GM04503 (cell line): Measurements from ENCODE around the gene LINS1.

Source experiments
- DNase-seq: peaks from one replicate; pipeline ENCODE4 v3.0.0-alpha.2; 2012; ENCODE audit warnings: low read depth

LINS1 gene, protein sequence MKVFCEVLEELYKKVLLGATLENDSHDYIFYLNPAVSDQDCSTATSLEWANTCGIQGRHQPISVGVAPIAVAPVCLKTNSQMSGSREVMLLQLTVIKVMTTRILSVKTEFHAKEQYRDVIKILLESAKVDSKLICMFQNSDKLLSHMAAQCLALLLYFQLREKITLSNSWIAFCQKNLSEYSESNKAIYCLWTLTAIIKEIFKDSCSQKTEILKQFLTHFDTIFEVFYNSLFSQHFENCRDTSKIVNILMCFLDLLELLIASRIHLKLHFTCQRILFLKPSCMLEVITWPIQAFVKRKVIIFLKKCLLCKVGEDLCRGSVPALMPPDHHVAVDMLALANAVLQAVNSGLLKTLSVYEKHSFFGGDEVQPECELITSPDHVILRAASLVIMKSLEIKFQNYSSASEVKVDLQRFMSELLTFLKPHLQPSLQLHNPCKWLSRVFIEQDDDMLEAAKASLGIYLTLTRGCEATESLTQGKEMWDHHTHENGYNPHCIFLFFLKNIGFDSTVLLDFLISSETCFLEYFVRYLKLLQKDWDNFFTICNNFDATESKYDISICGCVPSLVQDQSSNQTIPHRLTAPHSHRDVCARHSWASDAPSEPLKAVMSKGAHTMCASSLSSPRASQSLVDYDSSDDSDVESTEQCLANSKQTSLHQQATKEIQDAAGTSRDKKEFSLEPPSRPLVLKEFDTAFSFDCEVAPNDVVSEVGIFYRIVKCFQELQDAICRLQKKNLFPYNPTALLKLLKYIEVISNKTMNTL

DNA sequence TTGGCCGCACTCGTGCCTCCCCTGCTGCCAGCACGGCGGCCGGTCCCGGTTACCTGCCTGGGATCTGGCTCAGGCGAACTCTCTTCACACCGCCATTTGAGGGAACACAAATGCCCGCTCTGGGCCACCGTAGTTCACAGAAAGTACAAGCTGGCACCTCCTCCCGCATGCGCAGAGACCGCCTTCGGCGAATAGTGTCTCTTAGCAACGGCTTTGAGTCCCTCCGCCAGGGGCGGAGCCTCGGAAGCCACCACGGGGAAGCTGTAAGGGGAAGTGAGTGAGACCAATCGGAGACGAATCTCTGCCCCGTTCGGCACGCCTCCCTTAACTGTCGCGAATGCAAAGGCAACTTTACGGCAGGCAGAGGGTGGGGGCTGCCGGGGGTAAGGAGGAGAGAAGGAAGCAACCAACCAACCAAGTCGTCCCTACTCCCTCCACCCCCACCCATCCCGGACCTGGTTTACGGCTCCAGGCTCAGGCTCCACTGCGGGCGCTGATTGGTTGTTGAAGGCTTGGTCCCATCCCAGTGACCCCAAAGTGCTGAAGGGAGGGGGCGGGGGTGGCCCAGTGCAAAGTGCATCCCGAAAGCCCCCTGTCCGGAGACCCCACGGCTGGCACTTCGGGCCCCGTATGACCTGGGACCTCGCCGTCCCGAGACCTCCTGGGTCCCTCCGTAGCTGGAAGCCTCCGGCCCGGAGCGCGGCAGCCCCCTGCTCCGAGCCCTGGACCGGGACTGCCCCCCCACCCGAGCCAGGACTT lies at the start of gene LINS1, which contains the start of gene ASB7:
TSS of gene LINS1 (minus strand) at position 121 of the 759 bp plus-strand sequence. CDS start 21,342 bp downstream, outside the sequence.
TSS of gene ASB7 (plus strand) at position 526 of the 759 bp plus-strand sequence. CDS start 9,628 bp downstream, outside the sequence.
- peak; percentile 100 for DNase-seq

DNA sequence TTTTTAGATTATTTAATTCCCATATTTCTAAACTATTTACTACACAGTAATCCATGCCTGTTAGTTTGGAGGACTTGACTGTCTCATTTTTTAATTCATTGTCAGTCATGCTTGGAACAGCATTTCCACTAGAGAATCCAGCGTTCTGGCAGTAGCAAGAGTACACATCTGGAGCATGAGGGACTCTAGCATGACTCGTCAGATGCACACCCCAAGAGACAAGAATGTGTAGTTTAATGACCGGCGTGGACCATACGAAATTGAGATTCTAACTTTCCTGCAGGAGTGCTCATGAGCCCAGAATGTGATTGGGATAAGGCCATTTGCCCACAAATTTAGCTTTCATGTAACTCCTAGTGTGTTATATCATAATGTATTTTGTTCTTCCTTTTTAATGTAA lies 49.3 kb upstream of the LINS1 start:
- peak; percentile 25 for DNase-seq

DNA sequence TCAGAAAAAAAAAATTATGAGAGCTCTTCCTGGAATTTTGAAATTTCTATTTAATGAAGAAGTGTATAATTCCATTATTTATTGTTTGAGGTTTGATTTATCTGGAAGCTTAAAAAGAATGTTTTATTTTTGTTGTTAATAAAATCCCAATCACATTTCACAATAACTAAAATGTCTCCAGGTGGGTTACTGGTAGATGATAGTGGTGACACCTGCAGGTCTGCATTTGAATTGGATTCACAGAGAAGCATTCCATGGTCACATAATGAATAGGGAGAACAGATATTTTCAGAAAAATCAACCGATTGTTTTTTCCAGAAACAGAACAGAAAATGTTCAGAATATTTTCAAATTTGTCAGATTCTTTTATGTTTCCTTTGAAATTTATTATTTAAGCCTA lies 48.7 kb upstream of the LINS1 start:
- DNase-seq, result no peak

DNA sequence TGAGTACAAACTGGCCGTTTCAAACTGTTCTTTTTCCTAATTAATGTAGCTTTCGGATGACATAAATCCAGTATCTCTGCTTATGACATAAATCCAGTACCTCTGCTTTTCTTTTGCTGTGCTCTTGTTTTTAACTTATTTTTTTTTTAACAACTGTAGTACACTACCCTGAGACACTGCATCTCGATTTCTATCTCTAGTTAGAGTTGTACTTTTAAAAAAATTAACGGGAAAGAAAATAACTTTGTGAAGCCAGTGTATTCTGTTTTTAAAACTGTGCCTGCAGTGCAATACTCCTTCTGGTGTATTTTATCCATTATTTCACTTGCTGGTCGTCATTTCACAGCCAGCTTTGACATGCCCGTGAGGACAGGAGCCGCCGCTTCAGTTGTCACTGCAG lies 47.0 kb upstream of the LINS1 start:
- no peak for DNase-seq

DNA sequence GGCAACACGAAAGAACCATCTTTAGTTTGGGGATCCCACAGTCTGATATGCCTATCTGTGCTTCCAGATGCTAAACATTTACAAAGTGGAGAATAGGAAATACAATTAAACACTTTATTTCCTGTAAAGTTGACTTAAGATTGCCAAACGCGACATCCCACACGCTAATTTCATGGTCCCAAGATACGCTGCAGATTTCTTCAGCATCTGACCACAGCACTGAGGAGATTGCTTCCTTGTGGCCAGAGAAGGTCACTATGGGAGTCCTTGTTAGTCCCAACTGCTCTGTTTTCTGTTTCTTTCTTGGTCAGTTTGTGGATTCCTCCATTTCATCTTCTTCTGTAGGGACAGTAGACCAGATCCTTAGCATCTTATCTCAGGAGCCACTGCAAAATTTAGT lies 43.7 kb upstream of the LINS1 start:
- no peak for DNase-seq

DNA sequence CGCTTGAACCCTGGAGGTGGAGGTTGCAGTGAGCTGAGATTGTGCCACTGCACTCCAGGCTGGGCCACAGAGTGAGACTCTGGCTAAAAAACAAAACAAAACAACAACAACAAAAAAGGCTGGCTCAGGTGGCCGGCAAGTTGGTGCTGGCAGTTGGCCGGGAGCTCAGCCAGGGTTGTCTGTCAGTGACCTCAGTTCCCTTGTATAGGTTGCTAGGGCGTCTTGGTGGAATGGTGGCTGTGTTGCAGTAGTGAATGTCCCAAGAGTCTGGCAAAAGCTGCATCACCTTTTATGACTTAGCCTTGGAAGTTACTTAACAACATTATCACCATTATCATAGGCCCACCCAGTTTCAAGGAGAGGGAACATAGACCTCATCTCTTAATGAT lies 41.0 kb upstream of the LINS1 start:
- no peak for DNase-seq

DNA sequence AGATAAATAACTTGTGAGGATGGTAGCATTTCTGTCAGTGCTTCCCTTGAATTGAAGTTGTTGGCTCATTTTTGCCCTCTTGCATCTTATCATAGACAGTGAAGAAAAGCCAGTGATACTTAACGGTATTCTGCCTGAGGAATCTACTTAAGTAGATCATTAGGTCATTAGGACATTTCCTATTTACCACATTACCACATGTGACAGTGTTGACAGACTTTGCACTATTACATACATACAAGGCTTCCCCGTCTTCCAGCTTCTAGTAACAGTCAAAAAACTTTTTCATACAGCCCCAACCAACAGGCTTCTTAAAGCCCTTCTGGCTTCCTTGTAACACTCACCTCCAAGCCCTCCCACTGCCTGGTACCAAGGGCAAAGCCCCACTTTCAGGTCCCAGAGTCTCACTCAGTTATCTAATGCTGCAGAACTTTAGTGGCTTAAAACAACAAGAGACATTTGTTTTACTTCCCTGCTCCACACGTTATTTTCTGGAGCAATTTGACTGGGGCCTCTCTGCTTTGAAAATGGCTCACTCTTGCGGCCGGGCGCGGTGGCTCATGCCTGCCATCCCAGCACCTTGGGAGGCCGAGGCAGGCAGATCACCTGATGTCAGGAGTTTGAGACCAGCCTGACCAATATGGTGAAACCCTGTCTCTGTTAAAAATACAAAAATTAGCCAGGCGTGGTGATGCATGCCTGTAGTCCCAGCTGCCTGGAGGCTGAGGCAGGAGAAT lies 40.4 kb upstream of the LINS1 start:
- no peak for DNase-seq

DNA sequence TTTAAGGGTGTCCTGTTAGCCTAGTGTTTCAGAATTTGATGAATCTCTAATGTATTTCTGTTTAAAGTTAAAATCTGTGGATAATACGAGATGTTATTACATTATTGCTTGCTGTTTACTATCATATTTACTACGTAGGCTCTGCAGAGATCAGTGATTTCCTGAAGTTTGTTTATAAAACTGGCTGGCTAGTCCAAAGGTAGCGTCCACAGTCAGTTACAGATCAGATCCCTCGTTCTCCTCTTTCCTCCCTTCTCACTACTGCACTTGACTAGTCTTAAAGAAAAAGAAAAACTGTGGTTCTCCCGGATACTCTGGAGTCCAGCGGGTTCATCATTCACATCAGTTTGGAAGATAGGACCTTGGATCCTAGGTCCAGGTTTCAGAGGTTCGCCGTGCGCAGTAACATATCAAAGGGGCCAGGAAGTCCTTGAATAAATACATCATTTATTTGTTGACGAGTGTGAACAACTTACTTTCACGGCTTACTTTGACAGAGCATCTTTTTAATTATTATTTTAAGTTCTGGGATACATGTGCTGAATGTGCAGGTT lies 36.3 kb upstream of the LINS1 start:
- DNase-seq, result no peak

DNA sequence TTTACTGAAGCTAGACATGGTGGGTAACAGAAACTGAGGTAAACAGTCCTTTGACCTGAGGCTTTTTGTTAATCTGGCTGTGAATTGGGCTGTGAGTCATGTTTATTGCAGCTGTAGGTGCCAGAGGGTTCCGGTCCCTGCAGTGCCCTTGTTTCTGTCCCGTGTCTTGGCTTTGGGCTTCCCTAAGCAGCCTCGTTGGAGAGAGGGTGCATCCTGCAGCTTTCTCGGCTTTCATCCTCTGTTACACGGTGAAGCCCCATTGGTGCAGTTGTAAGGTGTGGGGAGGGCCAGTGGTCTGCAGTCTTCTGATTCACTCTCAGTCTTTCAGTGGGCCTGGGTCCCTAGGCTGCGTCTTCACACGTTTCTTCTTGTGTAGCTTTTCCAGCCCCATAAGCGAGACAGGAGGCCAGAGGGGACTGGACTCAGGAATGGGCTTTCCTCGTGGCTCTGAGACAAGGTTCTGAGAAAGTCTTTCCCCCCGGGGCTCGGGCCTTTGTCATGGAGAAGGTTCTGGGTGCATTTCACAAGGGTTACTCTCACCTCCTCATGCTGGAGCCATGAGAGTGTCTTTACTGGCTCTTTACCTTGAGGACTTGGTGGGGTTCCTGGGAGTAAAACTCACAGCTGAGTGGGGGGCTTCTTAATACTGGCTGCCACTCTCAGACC lies 33.6 kb upstream of the LINS1 start:
- no peak for DNase-seq

DNA sequence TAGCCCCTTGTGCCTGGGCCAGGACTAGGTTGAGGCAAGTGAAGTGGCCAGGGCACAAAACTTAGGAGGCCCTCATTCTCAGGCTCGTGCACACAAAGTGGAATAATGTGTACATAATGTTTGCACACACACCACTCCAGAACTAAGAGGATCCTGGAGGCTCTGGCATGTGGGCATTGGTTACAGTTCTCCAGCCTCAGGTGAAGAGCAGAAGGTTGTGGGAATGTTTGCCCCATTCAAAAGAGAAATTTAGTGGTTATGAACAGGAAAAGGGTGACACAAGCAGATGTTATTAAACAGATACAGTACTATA lies 31.7 kb upstream of the LINS1 start:
- no peak for DNase-seq

DNA sequence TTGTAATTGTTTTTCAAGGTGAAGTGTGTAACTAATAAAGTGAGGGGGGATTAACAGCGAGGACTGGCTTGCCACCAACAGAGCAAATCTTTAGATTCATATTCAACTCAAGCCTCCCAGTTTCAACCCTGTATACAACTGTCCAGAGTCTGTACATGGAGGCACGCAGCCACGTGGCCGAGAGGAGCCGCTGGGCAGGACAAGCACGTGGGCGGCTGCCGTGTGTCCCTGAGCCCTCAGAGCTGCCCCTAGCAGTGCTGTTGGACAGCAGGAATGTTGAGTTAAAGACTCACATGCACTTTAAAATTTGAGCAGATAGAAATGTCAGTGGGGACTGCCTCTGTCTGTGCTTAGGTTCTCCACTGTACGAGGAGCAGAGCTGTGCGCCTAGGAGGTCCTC lies 29.8 kb upstream of the LINS1 start:
- DNase-seq, result no peak

DNA sequence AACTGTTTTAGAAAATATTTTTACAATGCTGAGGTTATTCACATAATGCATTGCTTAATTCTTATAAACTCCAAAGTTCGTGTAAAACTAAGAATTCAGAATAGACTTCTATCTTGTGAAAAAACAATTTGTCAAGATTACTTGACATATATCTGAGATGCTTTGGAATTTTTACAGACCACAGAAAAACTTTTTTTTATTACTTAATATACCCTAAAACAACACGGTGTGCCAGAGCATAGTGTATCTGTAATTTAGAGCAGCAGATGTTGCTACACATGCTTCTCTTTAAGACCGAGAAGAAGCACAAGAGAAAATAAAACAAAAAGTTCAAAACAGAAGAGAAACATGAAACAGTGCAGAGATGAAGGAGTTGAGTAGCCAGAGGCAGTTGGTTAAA lies 26.8 kb upstream of the LINS1 start:
- peak; percentile 82 for DNase-seq

DNA sequence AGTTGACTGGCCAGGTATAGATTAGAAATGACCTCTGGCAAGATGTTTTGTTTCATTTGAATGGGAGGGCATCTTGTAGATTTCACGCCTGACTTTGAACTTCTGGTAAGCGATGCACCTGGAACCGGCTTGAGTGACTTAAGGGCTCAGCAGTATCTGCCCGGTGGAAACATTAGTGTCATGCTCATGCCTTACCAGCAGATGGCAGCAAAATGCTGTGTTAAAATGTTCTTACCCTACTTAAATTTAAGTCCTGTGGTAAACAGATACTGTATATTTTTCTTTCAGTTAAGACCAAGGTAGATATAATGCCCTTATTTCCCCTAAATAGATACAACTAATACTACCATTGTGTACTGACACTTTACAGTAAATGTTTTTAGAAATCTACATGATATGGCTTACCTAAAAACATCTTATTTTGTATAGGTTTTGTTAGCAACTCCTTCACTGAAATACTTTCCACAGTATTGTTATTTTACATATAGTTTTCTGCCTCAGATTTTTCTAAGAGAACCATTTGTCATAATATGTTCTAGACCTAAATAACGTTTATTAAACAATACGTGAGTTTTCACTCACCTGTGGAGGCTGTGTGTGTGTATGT lies 25.9 kb upstream of the LINS1 start:
- no peak for DNase-seq

DNA sequence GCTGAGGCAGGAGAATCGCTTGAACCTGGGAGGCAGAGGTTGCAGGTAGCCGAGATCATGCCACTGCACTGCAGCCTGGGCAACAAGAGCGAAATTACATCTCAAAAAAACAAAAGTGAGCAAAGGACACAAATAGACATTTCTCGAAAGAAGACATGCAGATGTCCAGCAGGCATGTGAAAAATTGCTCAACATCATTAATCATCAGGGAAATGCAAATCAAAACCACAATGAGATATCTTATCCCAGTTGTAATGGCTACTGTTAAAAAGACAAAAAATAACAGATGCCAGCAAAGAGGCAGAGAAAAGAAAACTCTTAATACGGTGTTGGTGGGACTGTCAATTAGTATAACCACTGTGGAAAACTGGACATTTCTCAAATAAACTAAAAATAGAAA lies 21.3 kb upstream of the LINS1 start:
- no peak for DNase-seq

DNA sequence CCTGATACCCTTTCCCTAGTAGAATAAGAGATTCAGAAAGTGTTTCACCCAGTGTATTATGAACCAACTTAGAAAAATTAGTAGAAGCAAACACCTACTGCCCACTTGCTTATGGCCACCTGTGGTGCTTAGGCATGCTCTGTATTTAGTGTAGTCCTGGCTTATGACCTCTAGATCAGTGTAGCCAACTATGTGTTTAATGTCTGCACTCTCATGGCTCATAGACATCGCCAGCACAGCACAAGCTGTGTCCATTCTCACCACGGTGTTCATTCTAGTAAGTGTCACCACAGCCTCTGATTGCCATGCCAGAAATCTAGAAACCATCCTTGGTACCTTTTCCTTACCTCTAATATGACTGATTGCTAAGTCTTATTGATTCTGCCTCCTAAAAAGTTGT lies 14.7 kb upstream of the LINS1 start:
- DNase-seq, result no peak

DNA sequence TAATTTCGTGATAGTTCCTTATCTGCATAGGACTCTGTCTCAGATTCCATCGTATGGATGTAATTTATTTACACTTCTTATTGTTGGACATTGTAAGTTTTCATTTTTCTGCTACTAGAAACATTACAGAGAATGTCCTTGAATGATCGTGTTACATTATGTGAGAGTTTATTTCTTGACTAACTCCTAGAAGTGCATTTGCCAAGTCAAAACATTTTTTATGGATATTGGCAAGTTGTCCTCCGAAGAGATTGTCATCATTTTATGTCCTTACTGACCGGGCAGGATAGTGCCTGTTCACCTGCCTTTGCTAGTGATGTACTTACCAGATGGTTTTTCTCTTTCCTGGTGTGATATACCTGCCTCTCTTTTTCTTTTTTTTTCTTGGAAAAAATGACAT lies 13.8 kb upstream of the LINS1 start:
- DNase-seq, result no peak

DNA sequence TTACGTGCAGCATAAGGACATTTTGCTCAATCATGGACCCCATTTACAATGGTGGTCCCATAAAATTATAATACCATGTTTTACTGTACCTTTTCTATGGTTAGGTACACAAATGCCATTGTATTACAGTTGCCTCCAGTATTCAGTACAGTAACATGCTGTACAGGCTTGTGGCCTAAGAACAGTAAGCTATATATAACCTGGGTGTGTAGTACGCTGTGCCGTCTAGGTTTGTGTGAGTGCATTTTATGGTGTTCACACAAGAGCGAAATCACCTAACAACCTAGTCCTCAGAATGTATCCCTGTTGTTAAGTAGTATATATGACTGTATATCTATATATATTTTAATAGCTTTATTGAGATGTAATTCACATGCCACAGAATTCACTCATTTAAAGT lies 12.9 kb upstream of the LINS1 start:
- no peak for DNase-seq

DNA sequence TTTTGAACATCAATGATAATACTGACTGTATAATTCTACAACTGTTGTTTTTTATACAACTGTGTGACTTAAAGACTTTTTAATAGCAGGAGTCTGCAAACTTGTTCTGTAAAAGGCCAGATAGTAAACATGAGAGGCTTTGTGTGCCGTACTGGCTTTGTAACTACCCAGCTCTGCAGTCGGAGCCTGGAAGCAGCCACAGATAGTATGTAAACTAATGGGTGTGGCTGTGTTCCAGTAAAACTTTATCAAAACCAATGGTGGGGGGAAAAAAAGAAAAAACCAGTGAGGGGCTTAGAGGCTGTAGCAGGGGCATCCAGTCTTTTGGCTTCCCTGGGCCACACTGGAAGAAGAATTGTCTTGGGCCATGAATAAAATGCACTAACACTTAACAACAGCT lies 12.4 kb upstream of the LINS1 start:
- no peak for DNase-seq

DNA sequence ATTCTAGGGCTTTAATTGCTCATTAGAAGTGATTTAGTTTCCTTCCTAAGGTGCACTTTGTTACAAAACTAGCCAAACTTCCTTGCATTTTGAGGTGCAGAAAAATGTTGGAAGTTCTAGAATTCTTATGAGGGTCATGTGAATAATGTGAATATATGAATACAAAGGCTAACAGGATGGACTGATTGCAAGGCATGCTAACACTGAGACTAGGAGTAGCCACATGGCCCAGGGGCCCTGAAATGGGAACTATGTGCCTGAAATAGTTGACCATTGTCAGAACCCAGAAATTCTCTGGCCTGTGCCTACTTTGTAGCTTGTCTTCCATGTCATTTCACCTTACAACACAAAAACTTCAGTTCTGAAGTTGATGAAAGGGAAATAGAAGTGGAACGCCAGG lies 11.2 kb upstream of the LINS1 start:
- no peak for DNase-seq

DNA sequence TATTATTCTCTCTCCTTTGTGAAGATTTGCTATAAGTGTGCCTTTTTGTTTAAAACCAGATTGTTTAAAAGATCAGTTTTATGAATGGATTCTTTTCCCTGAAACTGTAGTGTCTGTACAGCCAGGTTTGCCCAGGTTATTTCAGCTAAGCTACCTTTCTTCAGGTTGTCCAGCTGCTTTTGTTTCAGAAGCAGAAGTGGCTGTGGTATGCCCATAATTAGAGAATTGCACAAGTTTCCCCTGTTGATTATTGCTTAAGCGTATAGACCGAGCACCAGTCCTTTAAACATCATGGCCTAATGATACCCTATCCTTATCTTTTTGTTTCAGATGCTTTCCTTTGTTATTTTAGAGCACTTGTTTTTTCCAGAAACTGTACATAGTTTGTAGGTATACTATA lies 10.6 kb upstream of the LINS1 start:
- DNase-seq, result no peak

DNA sequence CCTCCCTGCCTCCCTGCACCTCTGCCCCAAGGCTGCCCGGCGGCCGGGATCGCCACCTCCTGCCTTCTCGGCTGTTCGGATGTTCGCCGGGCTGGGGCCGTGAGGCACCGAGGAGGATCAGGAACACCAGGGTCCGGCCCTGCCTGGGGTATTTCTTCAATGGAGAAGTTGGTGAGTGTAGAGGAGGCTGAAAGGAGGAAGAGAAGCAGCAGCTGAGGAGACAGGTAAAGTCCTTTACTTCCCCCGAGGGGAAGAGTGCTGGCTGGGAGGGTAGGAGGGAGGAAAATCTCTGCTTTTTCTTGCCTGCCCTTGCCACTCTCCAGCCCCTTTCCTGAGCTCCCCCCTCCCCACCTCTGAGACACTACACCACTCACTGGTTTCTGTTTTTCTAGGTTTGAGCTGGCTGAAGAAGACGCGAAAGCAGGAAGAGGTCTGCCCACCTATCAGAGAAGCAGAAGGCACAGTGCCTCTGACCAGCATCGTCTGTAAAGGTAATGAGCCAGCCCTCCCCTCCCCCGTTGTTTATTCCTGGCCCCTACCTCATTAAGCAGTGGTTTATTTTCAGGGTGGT lies 924 bp upstream of the LINS1 start:
- no peak for DNase-seq
